ENCODE measurements around the gene CEP295NL.
"Not testable (repeated sequence)": the region's sequence is repeated elsewhere in the genome, so short reads cannot be mapped to it uniquely, and the experiment has no call there.

CEP295NL gene

DNA sequence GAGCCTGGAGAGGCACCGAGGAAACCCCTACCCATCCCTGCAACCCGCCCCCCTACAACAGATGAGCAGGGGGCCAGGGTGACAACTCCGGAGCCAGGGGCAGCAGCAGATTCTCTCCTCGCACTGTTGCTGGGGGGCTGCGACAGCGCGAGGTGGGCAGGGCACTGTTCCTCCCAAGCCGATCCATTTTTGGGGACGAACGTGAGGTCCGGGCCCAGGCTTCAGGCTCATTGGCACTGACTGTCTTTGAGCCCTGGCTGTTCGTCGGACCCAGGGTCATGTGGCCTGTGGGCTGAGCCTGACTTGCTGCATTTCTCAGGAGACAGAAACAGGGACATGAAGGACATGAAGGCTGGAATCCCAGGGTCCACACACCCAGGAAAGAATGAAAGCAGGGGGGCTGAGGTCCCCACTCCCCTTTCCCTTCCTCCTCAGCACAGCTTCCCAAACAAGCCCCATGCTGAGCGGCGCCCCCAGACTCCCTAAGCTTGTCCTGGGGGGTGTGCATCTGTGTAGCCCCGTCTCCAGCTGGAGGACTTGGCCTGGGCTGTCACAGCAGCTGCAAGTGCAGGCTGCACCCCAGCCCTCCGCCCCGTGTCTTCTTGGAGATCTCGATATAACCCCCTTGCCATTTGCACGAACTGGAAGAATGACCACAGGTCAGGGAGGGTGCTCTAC, 18.7 kb downstream of the CEP295NL start:
- Histone ChIP-seq H3K9ac (ENCODE audit: low read depth, low read length) (no peak overlapping the region), H3K4me1 (ENCODE audit: control insufficient read depth, insufficient read depth, low read length) (peaks cover 24% of the 10 kb centered on the region), H3K27me3 (ENCODE audit: control insufficient read depth, insufficient read depth, low read length) (no peaks in the 10 kb centered on the region), H3K27ac (ENCODE audit: low read depth, low read length) (peak overlapping the region; percentile 74), H3K4me3 (ENCODE audit: low read depth, low read length) (0 out of 2 replicates have a peak overlapping the region, but pooled peaks have one; percentile 9), H3K36me3 (ENCODE audit: control insufficient read depth, insufficient read depth, low read length) (no peaks in the 10 kb centered on the region), H3K9me3 (ENCODE audit: control insufficient read depth, insufficient read depth, low read length) (no peaks in the 10 kb centered on the region)

DNA sequence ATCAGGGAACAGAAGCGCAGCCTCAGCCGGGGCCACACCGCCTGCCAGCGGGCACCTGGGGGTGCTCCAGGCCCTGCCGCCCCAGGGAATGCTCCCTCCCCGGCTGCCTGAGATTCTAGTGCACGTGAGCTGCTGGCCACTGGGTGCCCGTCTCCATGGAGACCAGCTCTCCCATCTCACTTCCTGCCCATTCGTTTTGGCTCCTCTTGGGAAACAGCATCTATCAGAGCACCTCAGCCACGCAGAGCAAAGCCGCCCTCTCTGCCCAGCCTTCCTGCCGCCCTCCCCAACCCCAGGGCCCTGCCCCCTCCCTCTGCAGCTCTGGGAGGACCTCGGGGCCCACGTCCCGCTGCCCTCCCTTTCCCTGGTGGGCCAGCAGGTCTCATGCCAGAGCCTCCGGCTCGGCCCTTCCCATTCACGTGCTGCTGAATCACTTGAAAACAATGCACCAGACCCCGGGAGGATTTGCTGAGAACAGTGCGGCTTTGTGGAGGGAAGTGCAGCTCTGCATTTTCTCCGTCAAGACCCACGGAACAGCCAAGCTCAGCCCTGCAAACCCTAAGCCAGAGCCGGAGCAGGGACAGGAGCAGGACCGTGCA, 19.4 kb downstream of the CEP295NL start:
- Histone ChIP-seq H3K4me3 (ENCODE audit: low read depth, low read length) (0 out of 2 replicates have a peak overlapping the region, but pooled peaks have one; percentile 9), H3K9ac (ENCODE audit: low read depth, low read length) (no peak overlapping the region), H3K27ac (ENCODE audit: low read depth, low read length) (peak overlapping the region; percentile 74)

DNA sequence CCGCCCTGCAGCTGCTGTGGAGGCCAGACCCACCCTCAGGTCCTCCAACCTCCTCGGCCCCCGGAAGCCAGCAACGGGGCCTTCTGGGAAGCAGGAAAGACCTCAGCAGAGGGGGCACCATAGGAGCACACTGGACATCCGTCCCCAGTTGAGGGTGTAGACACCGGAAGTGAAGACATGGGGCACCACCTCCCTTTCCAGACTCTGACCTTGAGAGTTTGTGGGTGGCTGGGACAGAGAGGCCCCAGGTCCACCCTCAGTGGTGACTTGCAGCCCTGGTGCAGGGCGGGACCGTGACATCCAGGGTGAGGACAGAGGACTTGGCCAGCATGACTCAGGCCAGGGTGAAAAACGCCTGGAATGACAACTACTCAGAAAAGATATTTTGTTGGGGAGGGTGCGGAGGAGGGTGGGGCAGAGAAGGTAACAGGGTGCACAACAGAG, 19.9 kb downstream of the CEP295NL start:
- Histone ChIP-seq H3K36me3 (ENCODE audit: control insufficient read depth, insufficient read depth, low read length) (peaks cover 2% of the 10 kb centered on the region; the same call in 1 of the 2 replicates), H3K9ac (ENCODE audit: low read depth, low read length) (no peak overlapping the region), H3K4me1 (ENCODE audit: control insufficient read depth, insufficient read depth, low read length) (peaks cover 28% of the 10 kb centered on the region), H3K4me3 (ENCODE audit: low read depth, low read length) (no peak overlapping the region), H3K9me3 (ENCODE audit: control insufficient read depth, insufficient read depth, low read length) (no peaks in the 10 kb centered on the region), H3K27me3 (ENCODE audit: control insufficient read depth, insufficient read depth, low read length) (no peaks in the 10 kb centered on the region), H3K27ac (ENCODE audit: low read depth, low read length) (peak overlapping the region; percentile 74)

More for the DNA sequence above, 19.4 kb downstream of the CEP295NL start:
- no peaks in the 10 kb centered on the region for H3K27me3 ChIP-seq (ENCODE audit: control insufficient read depth, insufficient read depth, low read length)
- peaks cover 28% of the 10 kb centered on the region for H3K4me1 ChIP-seq (ENCODE audit: control insufficient read depth, insufficient read depth, low read length)
- no peaks in the 10 kb centered on the region for H3K9me3 ChIP-seq (ENCODE audit: control insufficient read depth, insufficient read depth, low read length)
- no peaks in the 10 kb centered on the region for H3K36me3 ChIP-seq (ENCODE audit: control insufficient read depth, insufficient read depth, low read length)

DNA sequence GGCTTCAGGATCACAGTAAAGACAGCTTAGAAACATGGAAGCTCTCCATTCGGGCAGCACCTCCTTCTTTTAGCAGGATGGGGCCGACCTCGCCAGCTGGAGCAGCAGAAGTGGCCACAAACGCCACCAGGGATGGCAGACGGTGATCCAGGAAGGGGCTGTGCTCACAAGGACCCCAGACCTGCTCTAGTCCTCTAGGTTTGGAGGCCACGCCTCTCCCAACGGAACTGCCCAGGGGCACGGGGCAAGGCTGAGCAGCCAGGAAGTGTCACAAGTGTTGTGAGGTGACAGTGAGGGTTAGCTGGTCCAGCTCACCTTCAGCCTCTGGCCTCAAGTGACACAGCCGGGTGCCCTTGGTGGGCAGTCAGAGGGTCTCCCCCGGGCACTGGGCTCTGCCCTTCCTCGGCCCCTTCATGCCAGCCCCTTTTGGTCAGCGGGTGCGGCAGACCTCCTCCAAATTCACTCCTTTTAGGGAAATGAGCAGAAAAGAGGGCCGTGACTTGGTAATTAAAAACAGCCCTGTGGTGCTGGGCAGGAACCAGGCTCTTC, 20.4 kb downstream of the CEP295NL start:
- Histone ChIP-seq H3K9ac (ENCODE audit: low read depth, low read length) (no peak overlapping the region), H3K9me3 (ENCODE audit: control insufficient read depth, insufficient read depth, low read length) (no peaks in the 10 kb centered on the region), H3K4me3 (ENCODE audit: low read depth, low read length) (no peak overlapping the region), H3K27ac (ENCODE audit: low read depth, low read length) (peak overlapping the region; percentile 74), H3K27me3 (ENCODE audit: control insufficient read depth, insufficient read depth, low read length) (no peaks in the 10 kb centered on the region), H3K36me3 (ENCODE audit: control insufficient read depth, insufficient read depth, low read length) (peaks cover 5% of the 10 kb centered on the region; the same call in 1 of the 2 replicates), H3K4me1 (ENCODE audit: control insufficient read depth, insufficient read depth, low read length) (peaks cover 28% of the 10 kb centered on the region)

DNA sequence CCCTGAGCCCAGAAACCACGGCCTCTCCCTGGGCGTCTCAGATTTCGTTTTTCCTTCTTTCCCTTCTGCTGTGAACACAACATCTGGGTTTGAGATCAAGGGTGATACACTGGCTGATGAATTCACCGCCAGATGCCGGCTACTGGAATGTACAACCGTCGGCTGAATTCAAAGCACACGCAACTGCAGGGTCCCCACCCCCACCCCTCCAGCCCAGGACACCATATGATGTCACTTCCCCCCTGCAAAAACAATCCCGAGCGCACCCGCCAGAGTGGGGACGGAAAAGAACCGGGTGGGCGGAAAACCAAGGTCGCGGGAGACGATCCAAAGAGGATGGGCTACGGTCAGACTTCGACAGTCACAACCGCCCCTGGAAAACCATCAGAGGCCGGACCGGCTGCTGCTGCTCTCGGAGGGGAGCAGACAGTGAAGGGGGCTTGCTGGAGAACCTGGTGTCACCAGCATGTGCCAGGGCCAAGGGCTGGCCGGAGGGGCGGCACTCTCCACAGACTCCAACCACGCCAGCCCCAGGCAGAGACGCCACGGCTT, 23.3 kb downstream of the CEP295NL start:
- Histone ChIP-seq H3K4me1 (ENCODE audit: control insufficient read depth, insufficient read depth, low read length) (peaks cover 27% of the 10 kb centered on the region), H3K36me3 (ENCODE audit: control insufficient read depth, insufficient read depth, low read length) (peaks cover 5% of the 10 kb centered on the region; the same call in 1 of the 2 replicates), H3K9ac (ENCODE audit: low read depth, low read length) (no peak overlapping the region), H3K4me3 (ENCODE audit: low read depth, low read length) (no peak overlapping the region), H3K27ac (ENCODE audit: low read depth, low read length) (no peak overlapping the region), H3K9me3 (ENCODE audit: control insufficient read depth, insufficient read depth, low read length) (no peaks in the 10 kb centered on the region), H3K27me3 (ENCODE audit: control insufficient read depth, insufficient read depth, low read length) (no peaks in the 10 kb centered on the region)

DNA sequence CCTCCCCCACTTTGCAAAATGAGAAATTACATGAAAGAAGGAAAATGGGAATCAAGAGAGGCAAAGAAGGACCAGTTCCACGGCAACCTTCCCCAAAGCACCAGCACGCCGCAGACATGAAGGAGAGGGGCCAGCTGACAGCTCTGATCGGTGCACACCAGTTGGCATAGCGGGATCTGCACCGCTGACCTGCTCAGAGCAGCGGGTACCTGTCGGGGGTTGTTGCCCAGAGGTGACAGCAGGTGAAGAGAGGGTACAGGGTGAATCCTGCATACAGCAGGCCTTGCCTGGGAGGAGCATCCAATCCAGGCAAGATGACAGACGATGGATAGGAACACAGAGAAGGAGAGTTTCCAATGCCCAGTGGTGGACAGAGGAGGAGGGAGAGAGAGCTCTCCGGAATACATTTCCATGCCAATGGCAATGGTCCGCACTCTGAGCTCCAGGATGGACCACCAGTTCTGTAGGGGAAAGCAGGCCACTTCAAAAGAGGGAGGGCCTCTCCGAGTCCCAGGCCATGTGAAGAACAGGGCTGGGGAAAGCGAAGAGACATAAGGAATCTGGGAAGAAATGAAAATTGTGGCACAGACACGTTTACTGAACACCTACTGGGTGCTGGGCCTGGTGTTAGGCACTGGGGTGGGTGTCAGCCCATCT, 24.0 kb downstream of the CEP295NL start:
- Histone ChIP-seq H3K9me3 (ENCODE audit: control insufficient read depth, insufficient read depth, low read length) (no peaks in the 10 kb centered on the region), H3K36me3 (ENCODE audit: control insufficient read depth, insufficient read depth, low read length) (peaks cover 5% of the 10 kb centered on the region; the same call in 1 of the 2 replicates), H3K9ac (ENCODE audit: low read depth, low read length) (no peak overlapping the region), H3K27ac (ENCODE audit: low read depth, low read length) (no peak overlapping the region), H3K4me3 (ENCODE audit: low read depth, low read length) (no peak overlapping the region), H3K27me3 (ENCODE audit: control insufficient read depth, insufficient read depth, low read length) (no peaks in the 10 kb centered on the region), H3K4me1 (ENCODE audit: control insufficient read depth, insufficient read depth, low read length) (peaks cover 20% of the 10 kb centered on the region)

DNA sequence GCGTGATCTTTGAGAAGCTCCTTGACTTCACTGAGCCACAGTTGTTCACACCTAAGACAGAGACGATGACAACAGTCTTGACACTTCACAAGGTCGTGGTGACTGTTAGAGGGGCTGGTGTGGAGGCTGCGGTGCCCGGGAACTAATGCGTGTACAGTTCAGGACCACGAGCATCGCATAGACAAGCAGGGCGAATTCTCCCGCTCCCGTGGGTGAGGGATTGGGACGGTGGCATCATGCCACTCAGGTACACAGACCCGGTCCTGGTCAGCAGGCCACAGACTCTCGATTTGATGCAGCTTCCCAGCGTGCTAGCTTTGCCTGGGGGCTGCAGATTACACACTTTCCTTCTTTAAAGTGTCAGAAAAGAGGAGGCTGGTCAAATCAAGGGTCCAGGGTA, 24.7 kb downstream of the CEP295NL start:
- Histone ChIP-seq H3K4me3 (ENCODE audit: low read depth, low read length) (no peak overlapping the region), H3K9ac (ENCODE audit: low read depth, low read length) (no peak overlapping the region)

DNA sequence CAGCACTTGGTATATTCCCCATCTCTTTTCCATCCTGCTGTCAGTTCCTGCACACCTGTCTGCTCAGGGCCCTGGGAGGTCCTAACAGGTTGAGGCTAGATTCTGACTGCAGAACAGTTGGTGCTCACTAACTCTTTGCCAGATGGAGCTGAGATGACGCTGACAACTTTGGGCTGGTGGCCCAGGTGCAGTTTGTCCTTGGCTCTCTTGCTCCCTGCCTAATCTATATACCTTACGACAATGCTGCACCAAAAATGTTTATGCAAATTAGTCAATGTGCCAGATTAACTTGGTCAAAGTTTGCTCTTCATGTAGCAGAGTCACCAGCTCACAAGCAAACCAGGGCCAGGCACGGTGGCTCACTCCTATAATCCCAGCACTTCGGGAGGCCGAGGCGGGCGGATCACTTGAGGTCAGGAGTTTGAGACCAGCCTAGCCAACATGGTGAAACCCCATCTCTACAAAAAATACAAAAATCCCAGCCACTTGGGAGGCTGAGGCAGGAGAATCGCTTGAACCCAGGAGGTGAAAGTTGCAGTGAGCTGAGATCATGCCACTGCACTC, 26.0 kb downstream of the CEP295NL start:
- H3K36me3 ChIP-seq (ENCODE audit: control insufficient read depth, insufficient read depth, low read length), result peaks cover 16% of the 10 kb centered on the region; the same call in 1 of the 2 replicates
- not testable (repeated sequence) for H3K27me3 ChIP-seq (ENCODE audit: control insufficient read depth, insufficient read depth, low read length); H3K4me1 ChIP-seq (ENCODE audit: control insufficient read depth, insufficient read depth, low read length); H3K9me3 ChIP-seq (ENCODE audit: control insufficient read depth, insufficient read depth, low read length); H3K9ac ChIP-seq (ENCODE audit: low read depth, low read length); H3K27ac ChIP-seq (ENCODE audit: low read depth, low read length); H3K4me3 ChIP-seq (ENCODE audit: low read depth, low read length)

More for the DNA sequence above, 24.7 kb downstream of the CEP295NL start:
- peaks cover 8% of the 10 kb centered on the region; the same call in 1 of the 2 replicates for H3K36me3 ChIP-seq (ENCODE audit: control insufficient read depth, insufficient read depth, low read length)
- H3K27me3 ChIP-seq (ENCODE audit: control insufficient read depth, insufficient read depth, low read length), result no peaks in the 10 kb centered on the region
- H3K4me1 ChIP-seq (ENCODE audit: control insufficient read depth, insufficient read depth, low read length), result peaks cover 13% of the 10 kb centered on the region
- H3K9me3 ChIP-seq (ENCODE audit: control insufficient read depth, insufficient read depth, low read length), result no peaks in the 10 kb centered on the region
- H3K27ac ChIP-seq (ENCODE audit: low read depth, low read length), result no peak overlapping the region

DNA sequence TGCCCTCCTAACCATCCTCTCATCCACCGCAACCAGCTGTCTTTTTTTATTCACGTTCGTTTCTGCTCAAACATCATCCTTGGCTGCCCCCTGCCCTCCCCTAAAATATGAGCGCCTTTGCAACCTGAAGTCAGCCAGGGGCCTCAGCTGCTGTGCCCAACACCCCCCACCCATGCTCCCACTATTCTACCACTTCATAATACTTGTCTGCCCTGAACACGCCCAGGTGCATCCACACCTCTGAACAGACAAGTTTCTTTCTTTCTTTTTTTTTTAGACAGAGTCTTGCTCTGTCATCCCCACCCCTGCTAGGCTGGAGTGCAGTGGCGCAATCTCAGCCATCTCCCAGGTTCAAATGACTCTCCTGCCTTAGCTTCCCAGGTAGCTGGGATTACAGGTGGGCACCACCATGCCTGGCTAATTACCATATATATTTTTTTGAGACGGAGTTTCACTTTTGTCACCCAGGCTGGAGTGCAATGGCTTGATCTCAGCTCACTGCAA, 26.9 kb downstream of the CEP295NL start:
- no peak overlapping the region for H3K4me3 ChIP-seq (ENCODE audit: low read depth, low read length)
- H3K27ac ChIP-seq (ENCODE audit: low read depth, low read length), result no peak overlapping the region
- H3K9me3 ChIP-seq (ENCODE audit: control insufficient read depth, insufficient read depth, low read length), result no peaks in the 10 kb centered on the region
- peaks cover 16% of the 10 kb centered on the region; the same call in 1 of the 2 replicates for H3K36me3 ChIP-seq (ENCODE audit: control insufficient read depth, insufficient read depth, low read length)
- peaks cover 8% of the 10 kb centered on the region for H3K4me1 ChIP-seq (ENCODE audit: control insufficient read depth, insufficient read depth, low read length)
- H3K9ac ChIP-seq (ENCODE audit: low read depth, low read length), result no peak overlapping the region
- no peaks in the 10 kb centered on the region for H3K27me3 ChIP-seq (ENCODE audit: control insufficient read depth, insufficient read depth, low read length)

DNA sequence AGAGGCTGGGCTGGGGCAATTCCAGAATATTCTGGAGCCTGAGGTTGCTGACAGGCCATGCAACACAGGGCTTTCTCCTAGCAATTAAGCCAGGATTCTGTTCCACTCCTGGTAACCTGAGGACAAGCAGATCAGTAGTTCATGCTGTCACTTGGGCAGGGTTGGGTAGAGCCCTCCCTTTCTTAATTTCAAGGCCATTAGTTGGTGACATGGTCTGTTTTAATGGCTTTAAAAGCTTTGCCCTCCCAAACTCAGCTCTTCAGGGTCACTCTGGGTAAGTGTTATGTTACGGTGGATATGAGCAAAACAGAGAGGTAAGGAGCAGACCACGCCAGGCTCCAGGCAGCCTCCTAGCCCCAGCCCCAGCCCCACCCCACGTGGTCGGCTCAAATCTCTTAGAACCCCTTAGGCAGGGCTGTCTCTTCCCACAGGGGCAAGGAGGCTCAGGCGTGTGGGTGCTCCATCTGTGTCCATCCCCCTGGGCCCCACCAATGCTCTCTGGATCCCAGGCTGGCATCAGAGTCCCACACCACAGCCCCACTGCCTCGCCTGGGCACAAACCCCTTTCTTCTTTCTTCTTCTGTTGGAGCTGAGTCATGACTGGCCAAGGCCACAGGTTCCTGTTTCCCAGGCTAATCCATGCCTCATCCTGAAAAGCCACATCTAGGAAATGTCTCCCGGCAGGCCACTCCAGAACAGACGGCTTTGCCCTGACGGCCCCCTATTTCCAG, 27.5 kb downstream of the CEP295NL start:
- Histone ChIP-seq H3K9me3 (ENCODE audit: control insufficient read depth, insufficient read depth, low read length) (no peaks in the 10 kb centered on the region), H3K27ac (ENCODE audit: low read depth, low read length) (no peak overlapping the region), H3K9ac (ENCODE audit: low read depth, low read length) (no peak overlapping the region), H3K4me3 (ENCODE audit: low read depth, low read length) (no peak overlapping the region), H3K36me3 (ENCODE audit: control insufficient read depth, insufficient read depth, low read length) (peaks cover 16% of the 10 kb centered on the region; the same call in 1 of the 2 replicates), H3K27me3 (ENCODE audit: control insufficient read depth, insufficient read depth, low read length) (no peaks in the 10 kb centered on the region), H3K4me1 (ENCODE audit: control insufficient read depth, insufficient read depth, low read length) (peaks cover 8% of the 10 kb centered on the region)
